GM12865 (cell line): ENCODE data around the gene TAAR1.
A peak's percentile ranks its signal among the peaks of the same experiment; 100 is the strongest.
"Not testable (repeated sequence)": the region's sequence is repeated elsewhere in the genome, so short reads cannot be mapped to it uniquely, and the experiment has no call there.

Experiments
- DNase-seq: peaks from one replicate; pipeline ENCODE4 v3.0.0; 2010; ENCODE audit warnings: low read depth
- H3K4me3 ChIP-seq: 2 replicates; pipeline ENCODE4 v1.5.1; 2011; ENCODE audit warnings: mild to moderate bottlenecking, low read depth, low read length, control low read depth
- CTCF ChIP-seq: IDR thresholded peaks from 2 replicates; pipeline ENCODE4 v1.5.1; 2011; ENCODE audit warnings: low read length, control low read depth, low read depth, inconsistent platforms; ENCODE audit not compliant: insufficient read depth; ENCODE audit errors: missing control alignments

TAAR1 gene

GRCh38 chr6:132659082-132659481, at the start of gene TAAR1:
TSS of gene TAAR1 (minus strand) at chr6:132659182. CDS start at chr6:132646003, 13,179 bp downstream.
- H3K4me3 ChIP-seq: no peak within 1 kb of the TSS
- no peak for TF ChIP-seq CTCF
- no peak for DNase-seq

- H3K4me3 ChIP-seq: no peak overlapping the region
- no peak for DNase-seq
- TF ChIP-seq CTCF: no peak
Observed at GRCh38 chr6:132708771-132709170, 49.8 kb upstream of the TAAR1 start.

GRCh38 chr6:132708002-132708401, 49.0 kb upstream of the TAAR1 start:
- no peak overlapping the region for H3K4me3 ChIP-seq
- DNase-seq: no peak
- TF ChIP-seq CTCF: no peak

GRCh38 chr6:132706756-132707155, 47.8 kb upstream of the TAAR1 start:
- not testable (repeated sequence) for H3K4me3 ChIP-seq, DNase-seq

- DNase-seq: no peak
- no peak overlapping the region for H3K4me3 ChIP-seq
- no peak for TF ChIP-seq CTCF
Observed at GRCh38 chr6:132703936-132704335, 45.0 kb upstream of the TAAR1 start.

- no peak overlapping the region for H3K4me3 ChIP-seq
- TF ChIP-seq CTCF: no peak
- peak; percentile 41 for DNase-seq
Observed at GRCh38 chr6:132698608-132699007, 39.6 kb upstream of the TAAR1 start.

GRCh38 chr6:132695773-132696172, 36.8 kb upstream of the TAAR1 start:
- no peak for DNase-seq
- no peak overlapping the region for H3K4me3 ChIP-seq
- TF ChIP-seq CTCF: no peak
